ENCODE data around the gene TRIP10.

Gene TRIP10

GRCh38 chr19:6777434-6777833 lies 38.0 kb downstream of the TRIP10 start:
- no peak for TF ChIP-seq PKNOX1 (IDR thresholded peaks at IDR 0.05)
- TF ChIP-seq BHLHE40 (IDR thresholded peaks at IDR 0.05; ENCODE audit: borderline replicate concordance), result no peak
- no peak for TF ChIP-seq HDGF (IDR thresholded peaks at IDR 0.05; ENCODE audit: borderline replicate concordance)
- ChIA-PET CTCF (no interaction called here), POLR2A (no interaction called here)
- DNase-seq (ENCODE audit: extremely low spot score), result no peak

GRCh38 chr19:6778386-6778785 lies 38.9 kb downstream of the TRIP10 start:
- POLR2A ChIA-PET, result no interaction called here

GRCh38 chr19:6779206-6779605 lies 39.7 kb downstream of the TRIP10 start:
- ChIA-PET CTCF (interaction anchor here (0.9 kb wide), 1 partner anchor 9 kb away, joined by 3 read pairs; no protein-coding TSS in a partner anchor), POLR2A (no interaction called here)
- DNase-seq (ENCODE audit: extremely low spot score), result no peak
- TF ChIP-seq ARNT (IDR thresholded peaks at IDR 0.05) (no peak), TARDBP (IDR thresholded peaks at IDR 0.05) (no peak), BHLHE40 (IDR thresholded peaks at IDR 0.05; ENCODE audit: borderline replicate concordance) (no peak), FOXK2 (IDR thresholded peaks at IDR 0.05) (no peak), ZNF384 (IDR thresholded peaks at IDR 0.05) (no peak), PKNOX1 (IDR thresholded peaks at IDR 0.05) (no peak), SUZ12 (IDR thresholded peaks at IDR 0.05) (no peak), CTBP1 (IDR thresholded peaks at IDR 0.05; ENCODE audit: borderline replicate concordance) (no peak), FOXA1 (IDR thresholded peaks at IDR 0.05) (no peak), ELF4 (IDR thresholded peaks at IDR 0.05) (no peak), L3MBTL2 (conservative IDR thresholded peaks at IDR 0.05) (no peak), HDGF (IDR thresholded peaks at IDR 0.05; ENCODE audit: borderline replicate concordance) (no peak), NFRKB (IDR thresholded peaks at IDR 0.05) (no peak)

More at GRCh38 chr19:6778386-6778785, 38.9 kb downstream of the TRIP10 start:
- TF ChIP-seq FOXK2 (IDR thresholded peaks at IDR 0.05) (no peak), L3MBTL2 (conservative IDR thresholded peaks at IDR 0.05) (no peak), TARDBP (IDR thresholded peaks at IDR 0.05) (no peak), NFRKB (IDR thresholded peaks at IDR 0.05) (no peak), ELF4 (IDR thresholded peaks at IDR 0.05) (no peak), CTBP1 (IDR thresholded peaks at IDR 0.05; ENCODE audit: borderline replicate concordance) (no peak)
- CTCF ChIA-PET, result no interaction called here
- no peak for DNase-seq (ENCODE audit: extremely low spot score)

- CTCF ChIA-PET, result no interaction called here
- POLR2A ChIA-PET, result no interaction called here
- TF ChIP-seq LEF1 (IDR thresholded peaks at IDR 0.05; ENCODE audit: borderline replicate concordance) (no peak), ZNF384 (IDR thresholded peaks at IDR 0.05) (no peak), L3MBTL2 (conservative IDR thresholded peaks at IDR 0.05) (no peak), BHLHE40 (IDR thresholded peaks at IDR 0.05; ENCODE audit: borderline replicate concordance) (no peak), NFRKB (IDR thresholded peaks at IDR 0.05) (no peak), HDGF (IDR thresholded peaks at IDR 0.05; ENCODE audit: borderline replicate concordance) (no peak), FOXK2 (IDR thresholded peaks at IDR 0.05) (no peak)
- DNase-seq (ENCODE audit: extremely low spot score), result no peak
Observed at GRCh38 chr19:6787393-6787792, 47.9 kb downstream of the TRIP10 start.

- CTCF ChIA-PET, result interaction anchor here (0.7 kb wide), 1 partner anchor 74 kb away, joined by 6 read pairs; no protein-coding TSS in a partner anchor
- DNase-seq (ENCODE audit: extremely low spot score), result no peak
- TF ChIP-seq SUZ12 (IDR thresholded peaks at IDR 0.05) (no peak), L3MBTL2 (conservative IDR thresholded peaks at IDR 0.05) (no peak), FOXK2 (IDR thresholded peaks at IDR 0.05) (no peak), LEF1 (IDR thresholded peaks at IDR 0.05; ENCODE audit: borderline replicate concordance) (no peak), HDGF (IDR thresholded peaks at IDR 0.05; ENCODE audit: borderline replicate concordance) (no peak), TARDBP (IDR thresholded peaks at IDR 0.05) (no peak), ARNT (IDR thresholded peaks at IDR 0.05) (no peak), FOXM1 (IDR thresholded peaks at IDR 0.05; ENCODE audit: borderline replicate concordance) (no peak), BHLHE40 (IDR thresholded peaks at IDR 0.05; ENCODE audit: borderline replicate concordance) (no peak), CTBP1 (IDR thresholded peaks at IDR 0.05; ENCODE audit: borderline replicate concordance) (no peak), NFRKB (IDR thresholded peaks at IDR 0.05) (no peak), FOXA1 (IDR thresholded peaks at IDR 0.05) (no peak), ELF4 (IDR thresholded peaks at IDR 0.05) (no peak), ZNF384 (IDR thresholded peaks at IDR 0.05) (no peak), SP1 (IDR thresholded peaks at IDR 0.05) (no peak), PKNOX1 (IDR thresholded peaks at IDR 0.05) (no peak)
- POLR2A ChIA-PET, result no interaction called here
Observed at GRCh38 chr19:6788896-6789295, 49.4 kb downstream of the TRIP10 start.

GRCh38 chr19:6790194-6791128 lies 51.0 kb downstream of the TRIP10 start:
- POLR2A ChIA-PET, result no interaction called here
- TF ChIP-seq L3MBTL2 (conservative IDR thresholded peaks at IDR 0.05), result no peak
- CTCF ChIA-PET, result no interaction called here
- DNase-seq (ENCODE audit: extremely low spot score), result no peak

- TF ChIP-seq NFRKB (IDR thresholded peaks at IDR 0.05), result no peak
- no peak for TF ChIP-seq FOXA1 (IDR thresholded peaks at IDR 0.05)
- no peak for TF ChIP-seq FOXK2 (IDR thresholded peaks at IDR 0.05)
- no peak for TF ChIP-seq TARDBP (IDR thresholded peaks at IDR 0.05)
- no peak for TF ChIP-seq HDGF (IDR thresholded peaks at IDR 0.05; ENCODE audit: borderline replicate concordance)
- no peak for TF ChIP-seq LEF1 (IDR thresholded peaks at IDR 0.05; ENCODE audit: borderline replicate concordance)
- TF ChIP-seq ARNT (IDR thresholded peaks at IDR 0.05), result no peak
- TF ChIP-seq SP1 (IDR thresholded peaks at IDR 0.05), result no peak
- no peak for DNase-seq (ENCODE audit: extremely low spot score)
- POLR2A ChIA-PET, result no interaction called here
- CTCF ChIA-PET, result no interaction called here
Observed at GRCh38 chr19:6791237-6791636, 51.8 kb downstream of the TRIP10 start.
